OCI-LY3 (cell line): ENCODE results near the gene POP4.

ENCODE experiments used
- H2AFZ ChIP-seq: fragments of 200-600, 300-600 bp; shearing (Covaris generic); 2 replicates; pipeline ENCODE4 v1.6.0; 2014; ENCODE audit warnings: antibody characterized with exemption, low read depth, low read length
- H3K27ac ChIP-seq: fragments of 200-600, 300-600 bp; sonication (generic); 2 replicates; pipeline ENCODE4 v1.5.1; 2014; ENCODE audit warnings: mild to moderate bottlenecking, low read length, moderate library complexity, mixed read lengths
- H3K27me3 ChIP-seq: fragments of 200-600, 300-600 bp; sonication (generic); 2 replicates; pipeline ENCODE4 v1.6.1; 2014; ENCODE audit warnings: low read depth, low read length, mixed read lengths
- H3K36me3 ChIP-seq: fragments of 200-600, 300-600 bp; sonication (generic); replicated peaks from 2 replicates; pipeline ENCODE3; 2014; ENCODE audit warnings: low read depth, low read length, mixed read lengths
- H3K4me1 ChIP-seq: fragments of 300-600, 200-600 bp; sonication (generic); 2 replicates; pipeline ENCODE4 v1.6.1; 2014; ENCODE audit warnings: low read length, mixed read lengths
- H3K4me2 ChIP-seq: fragments of 200-600, 300-600 bp; sonication (generic); 2 replicates; pipeline ENCODE4 v1.6.1; 2014; ENCODE audit warnings: low read length, mixed read lengths
- H3K4me3 ChIP-seq: fragments of 300-600, 200-600 bp; sonication (generic); 2 replicates; pipeline ENCODE4 v1.5.1; 2014; ENCODE audit warnings: antibody characterized with exemption, mild to moderate bottlenecking, low read length, moderate library complexity
- H3K79me2 ChIP-seq: fragments of 300-600, 200-600 bp; shearing (Covaris generic); 2 replicates; pipeline ENCODE4 v1.6.1; 2014; ENCODE audit warnings: mild to moderate bottlenecking, low read length, mixed read lengths
- H3K9ac ChIP-seq: fragments of 300-600, 200-600 bp; shearing (Covaris generic); 2 replicates; pipeline ENCODE4 v1.6.0; 2014; ENCODE audit warnings: mild to moderate bottlenecking, low read length, moderate library complexity
- H3K9me3 ChIP-seq: fragments of 200-600, 300-600 bp; shearing (Covaris generic); 2 replicates; pipeline ENCODE4 v1.6.1; 2014; ENCODE audit warnings: low read length, mixed read lengths; ENCODE audit not compliant: insufficient read depth
- H4K20me1 ChIP-seq: fragments of 200-600, 300-600 bp; sonication (generic); 2 replicates; pipeline ENCODE4 v1.6.1; 2016; ENCODE audit warnings: low read length, mixed read lengths; ENCODE audit not compliant: insufficient read depth
- CTCF ChIP-seq: fragments of 200-600, 300-600 bp; sonication (generic); IDR thresholded peaks from 2 replicates; pipeline ENCODE4 v1.5.1; 2014; ENCODE audit warnings: antibody characterized with exemption, low read length, low read depth
- EZH2phosphoT487 ChIP-seq: fragments of 200-600 bp; shearing (Covaris generic); IDR thresholded peaks from 2 replicates; pipeline ENCODE4 v1.6.1; 2018; ENCODE audit warnings: antibody characterized with exemption, mixed run types, low read depth

Gene POP4

GRCh38 chr19:29609636-29610035 lies 3.6 kb downstream of the POP4 start:
- H3K4me2 ChIP-seq, result no peak overlapping the region
- no peak for TF ChIP-seq EZH2phosphoT487
- no peak for TF ChIP-seq CTCF
- no peak overlapping the region for H3K27ac ChIP-seq
- H2AFZ ChIP-seq, result no peak overlapping the region
- H4K20me1 ChIP-seq, result no peaks in the 10 kb centered on the region
- peaks cover 11% of the 10 kb centered on the region for H3K4me1 ChIP-seq
- peaks cover 31% of the 10 kb centered on the region for H3K36me3 ChIP-seq
- H3K9me3 ChIP-seq, result no peaks in the 10 kb centered on the region
- H3K4me3 ChIP-seq, result no peak overlapping the region
- peaks cover 26% of the 10 kb centered on the region for H3K79me2 ChIP-seq
- H3K27me3 ChIP-seq, result no peaks in the 10 kb centered on the region
- no peak overlapping the region for H3K9ac ChIP-seq

- Histone ChIP-seq H3K4me1 (peaks cover 7% of the 10 kb centered on the region), H3K27me3 (no peaks in the 10 kb centered on the region), H4K20me1 (no peaks in the 10 kb centered on the region), H3K9ac (no peak overlapping the region), H3K9me3 (no peaks in the 10 kb centered on the region), H3K79me2 (peaks cover 21% of the 10 kb centered on the region), H3K36me3 (peaks cover 32% of the 10 kb centered on the region), H3K4me2 (no peak overlapping the region), H3K27ac (no peak overlapping the region), H3K4me3 (no peak overlapping the region), H2AFZ (no peak overlapping the region)
- TF ChIP-seq EZH2phosphoT487 (no peak), CTCF (no peak)
These were observed 4.1 kb downstream of the POP4 start for GRCh38 chr19:29610213-29610573.

- H3K9me3 ChIP-seq, result no peaks in the 10 kb centered on the region
- H2AFZ ChIP-seq, result no peak overlapping the region
- H3K27ac ChIP-seq, result no peak overlapping the region
- H3K9ac ChIP-seq, result no peak overlapping the region
- peaks cover 15% of the 10 kb centered on the region for H3K79me2 ChIP-seq
- TF ChIP-seq CTCF (peak; percentile 92), EZH2phosphoT487 (no peak)
- H3K27me3 ChIP-seq, result no peaks in the 10 kb centered on the region
- peaks cover 37% of the 10 kb centered on the region for H3K36me3 ChIP-seq
- H3K4me3 ChIP-seq, result no peak overlapping the region
- no peak overlapping the region for H3K4me2 ChIP-seq
- no peaks in the 10 kb centered on the region for H4K20me1 ChIP-seq
- H3K4me1 ChIP-seq, result peaks cover 7% of the 10 kb centered on the region
These were observed 4.6 kb downstream of the POP4 start for GRCh38 chr19:29610574-29611271.

- H3K79me2 ChIP-seq, result peaks cover 4% of the 10 kb centered on the region
- no peak overlapping the region for H3K9ac ChIP-seq
- H3K36me3 ChIP-seq, result peaks cover 39% of the 10 kb centered on the region
These were observed 6.0 kb downstream of the POP4 start for GRCh38 chr19:29612121-29612520.

More at GRCh38 chr19:29612121-29612520, 6.0 kb downstream of the POP4 start:
- Histone ChIP-seq H3K4me3 (no peak overlapping the region), H3K4me2 (no peak overlapping the region), H3K9me3 (no peaks in the 10 kb centered on the region), H3K27me3 (no peaks in the 10 kb centered on the region), H3K4me1 (peaks cover 2% of the 10 kb centered on the region), H4K20me1 (no peaks in the 10 kb centered on the region), H3K27ac (no peak overlapping the region), H2AFZ (no peak overlapping the region)
- TF ChIP-seq CTCF, result no peak
- no peak for TF ChIP-seq EZH2phosphoT487
